Stimulated activated effector memory CD8-positive, alpha-beta T cell treated with anti-CD3 and anti-CD28 coated beads, Interleukin-12 subunit alpha, Interleukin-12 subunit beta, amount 100 ng/mL, for 72 hours (primary cell): ENCODE data around the gene ARID3A.

Experiments
- ATAC-seq: fragments of 150-1000 bp; cut with Tn5 transposase; 2 replicates; pipeline ENCODE4 v1.10.0; 2021
- DNase-seq, 2 donors: peaks; one replicate each; pipeline ENCODE4 v3.0.0; 2021 to 2022; ENCODE audit warnings: low spot score in 2 of 2
- H3K27ac Mint-ChIP-seq: one replicate; pipeline ENCODE4 v1.8.0; 2022; ENCODE audit warnings: mild to moderate bottlenecking, mixed read lengths
- H3K36me3 Mint-ChIP-seq: one replicate; pipeline ENCODE4 v1.8.0; 2022; ENCODE audit warnings: mild to moderate bottlenecking, mixed read lengths
- H3K4me1 Mint-ChIP-seq: one replicate; pipeline ENCODE4 v1.8.0; 2022; ENCODE audit warnings: mixed read lengths
- H3K4me3 Mint-ChIP-seq: one replicate; pipeline ENCODE4 v1.8.0; 2022; ENCODE audit warnings: mild to moderate bottlenecking, mixed read lengths
- H3K9me3 Mint-ChIP-seq: one replicate; pipeline ENCODE4 v1.8.0; 2022; ENCODE audit warnings: mixed read lengths

The ARID3A gene

DNA sequence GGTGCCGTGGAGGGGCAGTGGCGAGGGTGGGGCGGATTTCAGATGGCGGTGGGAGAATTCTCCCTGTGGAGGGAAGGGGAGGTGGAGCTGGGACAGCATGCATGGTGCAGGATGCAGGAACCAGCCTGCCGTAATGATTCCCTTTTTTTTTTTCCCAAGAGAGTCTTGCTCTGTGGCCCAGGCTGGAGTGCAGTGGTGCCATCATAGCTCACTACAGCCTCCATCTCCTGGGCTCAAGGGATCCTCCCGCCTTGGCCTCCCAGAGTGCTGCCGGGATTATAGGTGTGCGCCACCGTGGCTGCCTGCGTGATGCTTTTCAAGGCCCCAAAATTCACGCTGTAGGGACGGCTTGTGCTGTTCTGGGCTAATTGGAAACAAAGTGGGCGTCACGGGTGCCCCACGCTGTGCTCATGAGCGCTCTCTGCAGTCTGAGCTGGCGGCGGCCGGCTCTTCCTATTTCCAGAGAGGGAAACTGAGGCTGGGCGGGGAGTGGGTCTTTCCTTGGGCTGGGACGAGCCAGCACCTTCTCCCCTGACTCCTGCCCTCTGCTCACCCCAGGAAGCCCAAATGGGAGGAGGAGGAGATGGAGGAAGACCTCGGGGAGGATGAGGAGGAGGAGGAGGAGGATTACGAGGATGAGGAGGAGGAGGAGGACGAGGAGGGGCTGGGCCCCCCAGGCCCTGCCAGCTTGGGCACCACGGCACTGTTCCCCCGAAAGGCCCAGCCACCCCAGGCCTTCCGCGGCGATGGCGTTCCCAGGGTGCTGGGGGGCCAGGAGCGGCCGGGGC lies 6.2 kb downstream of the ARID3A start:
- DNase-seq (no peak), ATAC-seq (no peak)
- Mint-ChIP-seq H3K27ac (peak overlapping the region; percentile 74), H3K4me1 (peaks cover 17% of the 10 kb centered on the region), H3K9me3 (no peaks in the 10 kb centered on the region), H3K4me3 (peak overlapping the region; percentile 66), H3K36me3 (peaks cover 15% of the 10 kb centered on the region)

DNA sequence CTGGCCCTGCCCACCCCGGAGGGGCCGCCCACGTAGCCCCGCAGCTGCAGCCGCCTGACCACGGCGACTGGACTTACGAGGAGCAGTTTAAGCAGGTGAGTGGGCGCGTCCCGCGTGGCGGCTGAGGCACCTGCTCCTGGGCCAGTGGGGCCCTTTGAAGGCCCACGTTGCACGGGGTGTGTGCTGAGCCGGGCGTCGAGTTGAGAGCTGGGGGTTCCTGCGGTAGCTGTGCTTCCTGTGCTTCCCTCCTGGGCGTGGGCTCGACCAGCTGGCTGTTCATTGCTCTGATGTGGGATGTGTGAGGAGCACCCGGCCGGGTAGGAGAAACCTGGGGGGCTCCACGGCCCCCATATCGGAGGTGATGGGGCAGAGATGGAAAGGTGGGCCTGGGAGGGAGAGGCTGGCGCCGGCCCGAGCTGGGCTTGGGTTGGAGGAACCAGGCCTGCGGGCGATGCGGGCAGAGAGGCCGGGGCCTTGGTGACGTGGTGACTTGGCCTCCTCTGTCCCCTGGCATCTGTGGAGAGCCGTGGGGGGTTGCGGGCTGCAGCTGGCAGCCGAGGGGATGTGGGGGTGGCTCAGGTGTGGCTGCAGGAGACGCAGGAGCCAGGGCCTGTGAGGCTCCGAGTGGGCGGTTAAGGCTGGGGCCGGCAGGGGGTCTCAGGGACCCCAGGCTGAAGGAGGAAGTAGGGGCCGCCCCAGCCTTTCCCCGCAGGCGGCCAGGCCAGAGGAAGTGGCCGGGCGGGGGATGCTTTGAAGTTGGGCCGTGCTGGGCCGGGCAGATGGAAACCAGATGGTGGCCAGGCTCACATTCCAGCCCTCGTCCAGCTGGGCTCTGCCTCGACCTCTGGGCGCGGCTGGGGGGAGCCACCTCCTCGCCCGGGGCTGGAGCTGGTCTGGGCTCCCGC lies 7.1 kb downstream of the ARID3A start:
- no peaks in the 10 kb centered on the region for H3K9me3 Mint-ChIP-seq
- peaks cover 23% of the 10 kb centered on the region for H3K4me1 Mint-ChIP-seq
- peak overlapping the region; percentile 66 for H3K4me3 Mint-ChIP-seq
- DNase-seq, result no peak
- H3K36me3 Mint-ChIP-seq, result peaks cover 21% of the 10 kb centered on the region
- peak overlapping the region; percentile 74 for H3K27ac Mint-ChIP-seq
- ATAC-seq, result peak; percentile 42

GRCh38 chr19:933553-933882 lies 7.7 kb downstream of the ARID3A start:
- Mint-ChIP-seq H3K9me3 (no peaks in the 10 kb centered on the region), H3K27ac (no peak overlapping the region), H3K4me1 (peaks cover 28% of the 10 kb centered on the region), H3K4me3 (no peak overlapping the region), H3K36me3 (peaks cover 27% of the 10 kb centered on the region)
- DNase-seq (no peak), ATAC-seq (no peak)

- H3K4me3 Mint-ChIP-seq, result no peak overlapping the region
- H3K4me1 Mint-ChIP-seq, result peaks cover 28% of the 10 kb centered on the region
Measured at GRCh38 chr19:934197-934840, 8.5 kb downstream of the ARID3A start.

DNA sequence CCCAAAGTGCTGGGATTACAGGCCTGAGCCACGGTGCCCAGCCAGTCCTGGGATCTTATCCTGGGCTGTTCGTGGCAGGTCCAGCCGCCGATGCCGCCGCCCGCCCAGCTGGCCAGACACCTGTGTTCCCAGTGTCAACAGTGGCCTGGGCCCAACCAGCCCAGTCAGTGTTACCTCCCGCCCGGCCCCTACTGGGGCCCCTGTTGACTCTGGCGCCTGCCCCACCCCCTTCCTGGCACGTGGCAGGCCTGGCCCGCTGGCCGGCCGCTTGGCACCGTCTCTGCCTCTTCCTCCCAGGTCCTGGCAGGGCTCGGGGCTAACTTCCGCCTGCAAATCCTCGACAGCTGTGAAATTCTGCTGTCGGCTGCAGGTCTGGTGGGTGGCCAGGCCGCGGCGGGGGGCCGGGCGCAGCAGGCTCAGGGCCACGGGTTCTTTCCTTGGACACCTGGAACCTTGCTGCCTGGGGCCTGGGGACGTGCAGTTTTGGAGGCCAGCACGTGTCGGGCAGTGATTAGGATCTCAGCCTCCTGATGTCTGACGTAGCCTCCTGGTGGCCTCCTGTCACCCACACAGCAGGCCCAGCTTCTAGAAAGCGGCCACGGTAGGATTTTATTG lies 9.1 kb downstream of the ARID3A start:
- DNase-seq, result no peak
- no peak for ATAC-seq
- Mint-ChIP-seq H3K4me3 (no peak overlapping the region), H3K27ac (no peak overlapping the region), H3K36me3 (peaks cover 33% of the 10 kb centered on the region), H3K4me1 (peaks cover 35% of the 10 kb centered on the region), H3K9me3 (no peaks in the 10 kb centered on the region)

More at GRCh38 chr19:934197-934840, 8.5 kb downstream of the ARID3A start:
- H3K27ac Mint-ChIP-seq, result no peak overlapping the region
- H3K9me3 Mint-ChIP-seq, result no peaks in the 10 kb centered on the region
- ATAC-seq (no peak), DNase-seq (no peak)
- peaks cover 30% of the 10 kb centered on the region for H3K36me3 Mint-ChIP-seq

GRCh38 chr19:936175-936546 lies 10.3 kb downstream of the ARID3A start:
- H3K4me3 Mint-ChIP-seq, result no peak overlapping the region
- DNase-seq (no peak), ATAC-seq (no peak)
- peaks cover 41% of the 10 kb centered on the region for H3K4me1 Mint-ChIP-seq
- H3K9me3 Mint-ChIP-seq, result no peaks in the 10 kb centered on the region
- H3K36me3 Mint-ChIP-seq, result peaks cover 25% of the 10 kb centered on the region
- no peak overlapping the region for H3K27ac Mint-ChIP-seq

DNA sequence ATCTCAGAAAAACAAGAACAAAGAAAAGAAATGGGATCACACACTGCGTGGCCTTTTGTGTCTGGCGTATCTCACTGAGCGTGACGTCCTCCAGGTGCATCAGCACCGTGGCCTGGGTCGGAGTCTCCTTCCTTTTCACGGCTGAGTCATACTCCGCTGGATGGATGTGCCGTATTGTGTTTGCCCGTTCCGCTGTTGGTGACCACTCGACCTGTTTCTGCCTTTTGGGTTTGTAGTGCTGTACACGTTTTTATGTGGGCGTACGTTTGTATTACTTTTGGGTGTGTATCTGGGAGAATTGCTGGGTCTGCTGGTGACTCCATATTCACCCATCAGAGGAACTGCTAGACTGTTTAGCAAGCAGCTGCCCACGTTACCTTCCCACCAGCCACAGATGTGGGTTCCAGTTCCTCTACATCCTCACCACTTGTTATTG lies 11.4 kb downstream of the ARID3A start:
- peak overlapping the region; percentile 10 for H3K4me3 Mint-ChIP-seq
- peaks cover 27% of the 10 kb centered on the region for H3K36me3 Mint-ChIP-seq
- ATAC-seq, result peak; percentile 77
- peak overlapping the region; percentile 23 for H3K27ac Mint-ChIP-seq
- no peak for DNase-seq
- H3K4me1 Mint-ChIP-seq, result peaks cover 43% of the 10 kb centered on the region
- no peaks in the 10 kb centered on the region for H3K9me3 Mint-ChIP-seq

- peaks cover 33% of the 10 kb centered on the region for H3K36me3 Mint-ChIP-seq
- no peak for DNase-seq
- peaks cover 35% of the 10 kb centered on the region for H3K4me1 Mint-ChIP-seq
- no peak for ATAC-seq
- no peaks in the 10 kb centered on the region for H3K9me3 Mint-ChIP-seq
- peak overlapping the region; percentile 10 for H3K4me3 Mint-ChIP-seq
- H3K27ac Mint-ChIP-seq, result peak overlapping the region; percentile 23
Measured at GRCh38 chr19:938233-938923, 12.5 kb downstream of the ARID3A start.

DNA sequence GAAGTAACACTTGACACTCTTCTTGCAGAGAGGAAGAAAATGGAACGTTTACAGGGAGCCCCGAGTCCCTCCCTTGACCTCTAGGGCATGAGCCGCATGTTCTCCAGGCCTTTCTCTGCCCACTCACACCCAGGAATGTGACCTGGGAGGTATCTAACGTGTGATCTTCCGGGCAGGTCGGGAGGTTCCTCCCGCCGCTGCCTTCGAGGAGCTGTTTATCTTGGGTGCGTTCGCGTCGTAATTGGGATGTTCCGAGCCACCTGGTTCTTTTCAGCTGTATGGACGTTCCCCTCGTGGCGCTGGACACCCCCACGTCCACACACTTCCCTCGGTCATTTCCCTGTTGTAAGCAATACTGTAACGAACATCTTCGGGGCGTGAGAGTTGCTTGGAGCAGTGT lies 13.6 kb downstream of the ARID3A start:
- H3K36me3 Mint-ChIP-seq, result peaks cover 36% of the 10 kb centered on the region
- DNase-seq (no peak), ATAC-seq (no peak)
- H3K27ac Mint-ChIP-seq, result peak overlapping the region; percentile 63
- peaks cover 35% of the 10 kb centered on the region for H3K4me1 Mint-ChIP-seq
- no peaks in the 10 kb centered on the region for H3K9me3 Mint-ChIP-seq
- H3K4me3 Mint-ChIP-seq, result peak overlapping the region; percentile 69

- Mint-ChIP-seq H3K27ac (peak overlapping the region; percentile 63), H3K4me1 (peaks cover 35% of the 10 kb centered on the region), H3K9me3 (no peaks in the 10 kb centered on the region), H3K4me3 (peak overlapping the region; percentile 69), H3K36me3 (peaks cover 36% of the 10 kb centered on the region)
- DNase-seq, result no peak
- no peak for ATAC-seq
Measured at GRCh38 chr19:939922-940321, 14.1 kb downstream of the ARID3A start.

- Mint-ChIP-seq H3K4me1 (peaks cover 35% of the 10 kb centered on the region), H3K9me3 (no peaks in the 10 kb centered on the region), H3K36me3 (peaks cover 36% of the 10 kb centered on the region), H3K27ac (peak overlapping the region; percentile 81), H3K4me3 (peak overlapping the region; percentile 69)
- peak; percentile 51 to 67 for DNase-seq
- peak; percentile 80 for ATAC-seq
Measured at GRCh38 chr19:940591-941291, 14.9 kb downstream of the ARID3A start.

DNA sequence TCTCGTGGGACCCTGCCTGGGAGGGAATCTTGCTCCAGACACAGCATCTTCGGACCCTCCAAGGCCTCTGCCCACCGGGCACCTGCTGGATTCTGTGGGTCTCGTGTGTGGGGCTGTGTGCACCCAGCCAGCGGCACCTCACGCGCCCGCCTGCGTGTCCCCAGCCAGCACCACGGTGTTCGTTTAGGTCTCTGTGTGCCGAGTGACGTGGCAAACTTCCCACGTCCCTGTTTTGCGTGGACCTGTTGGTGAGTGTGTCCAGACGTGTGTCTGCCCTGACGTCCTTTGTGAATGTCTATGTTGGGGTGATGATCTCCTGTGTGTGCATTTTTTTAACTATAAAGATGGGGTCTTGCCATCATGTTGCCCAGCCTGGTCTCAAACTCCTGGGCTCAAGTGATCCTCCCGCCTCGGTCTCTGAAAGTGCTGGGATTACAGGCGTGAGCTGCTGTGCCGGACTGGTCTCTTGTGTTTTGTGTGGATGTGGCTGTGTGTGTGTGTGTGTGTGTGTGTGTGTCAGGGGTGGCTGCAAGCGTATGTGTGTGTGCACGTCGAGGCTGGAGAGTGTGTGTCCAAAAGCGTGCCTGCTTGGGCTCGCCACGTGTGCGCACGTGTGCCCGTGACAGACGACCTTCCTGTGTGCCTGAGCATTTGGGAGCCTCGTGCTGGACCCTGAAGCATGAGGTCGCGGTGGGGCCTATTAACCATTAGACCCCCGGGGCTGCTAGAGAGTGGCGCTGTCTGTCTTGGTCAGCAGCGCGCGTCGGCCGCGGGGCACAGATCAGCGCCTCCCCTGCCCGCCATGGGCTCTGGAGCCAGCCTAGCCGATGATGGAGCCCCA lies 15.7 kb downstream of the ARID3A start:
- peak; percentile 5 for ATAC-seq
- H3K27ac Mint-ChIP-seq, result peak overlapping the region; percentile 81
- H3K4me1 Mint-ChIP-seq, result peaks cover 35% of the 10 kb centered on the region
- peak overlapping the region; percentile 69 for H3K4me3 Mint-ChIP-seq
- peaks cover 36% of the 10 kb centered on the region for H3K36me3 Mint-ChIP-seq
- DNase-seq, result no peak
- H3K9me3 Mint-ChIP-seq, result no peaks in the 10 kb centered on the region

DNA sequence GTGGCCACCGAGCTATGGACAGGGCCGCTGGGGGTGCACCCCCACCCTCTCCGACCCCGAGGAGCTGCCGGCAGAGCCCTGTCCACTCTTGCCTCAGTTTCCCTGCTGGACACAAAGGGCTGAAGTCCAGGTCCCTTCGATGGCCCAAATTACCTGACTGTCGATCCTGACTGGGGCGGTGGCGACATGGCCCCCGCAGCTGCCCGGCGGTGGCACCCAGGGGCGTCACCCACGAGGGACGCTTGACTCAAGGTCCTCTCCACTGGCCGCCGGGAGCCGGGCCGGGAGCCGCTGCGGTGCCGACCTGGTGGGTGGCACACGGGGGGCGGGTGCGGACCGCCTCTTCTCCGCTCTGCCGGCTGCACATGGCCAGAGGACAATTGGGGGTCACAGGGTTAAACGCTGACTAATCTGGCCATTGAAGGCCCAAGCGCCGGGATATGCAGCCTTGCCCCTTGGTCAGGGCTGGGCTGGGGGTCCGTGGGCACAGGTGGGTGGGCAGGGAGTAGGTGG lies 16.4 kb downstream of the ARID3A start:
- Mint-ChIP-seq H3K4me1 (peaks cover 28% of the 10 kb centered on the region), H3K36me3 (peaks cover 34% of the 10 kb centered on the region), H3K9me3 (no peaks in the 10 kb centered on the region), H3K4me3 (peak overlapping the region; percentile 69), H3K27ac (no peak overlapping the region)
- no peak for ATAC-seq
- no peak for DNase-seq
